Activated CD4-positive, alpha-beta T cell treated with anti-CD3 and anti-CD28 coated beads for 24 hours (primary cell): ENCODE data around the gene FUBP3.
"Not testable (repeated sequence)": the region's sequence is repeated elsewhere in the genome, so short reads cannot be mapped to it uniquely, and the experiment has no call there.

ENCODE experiments used
- DNase-seq, 2 donors: peaks; one replicate each; pipeline ENCODE4 v3.0.0-alpha.2; 2020; ENCODE audit warnings: low read depth in 2 of 2

The FUBP3 gene

DNA sequence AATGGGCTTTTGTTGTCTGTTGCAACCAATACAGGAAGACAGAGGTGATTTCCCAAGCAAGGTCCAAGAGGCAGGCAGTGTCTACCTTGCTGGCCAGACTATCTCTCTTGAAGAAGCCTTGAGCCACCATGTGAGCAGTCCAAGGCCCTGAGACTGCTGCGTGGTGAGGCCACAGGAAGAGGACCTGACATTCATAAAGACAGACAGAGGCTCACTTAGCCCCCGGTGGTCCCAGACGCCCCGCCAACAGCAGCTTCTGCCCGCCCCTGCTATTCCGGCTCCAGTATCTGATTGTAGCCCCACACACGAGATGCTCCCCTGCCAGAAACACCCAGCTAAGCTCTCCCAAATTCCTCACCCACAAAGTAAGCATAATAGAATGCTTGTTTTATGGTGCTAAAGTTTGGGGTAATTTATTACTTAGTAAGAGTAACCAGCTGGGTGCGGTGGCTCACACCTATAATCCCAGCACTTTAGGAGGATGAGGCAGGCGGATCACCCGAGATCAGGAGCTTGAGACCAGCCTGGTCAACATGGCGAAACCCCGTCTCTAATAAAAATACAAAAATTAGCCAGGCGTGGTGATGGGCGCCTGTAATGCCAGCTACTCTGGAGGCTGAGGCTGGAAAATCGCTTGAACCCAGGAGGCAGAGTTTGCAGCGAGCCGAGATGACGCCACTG is 22.8 kb upstream of the FUBP3 start:
- DNase-seq: no peak

GRCh38 chr9:130557077-130557468 is 22.3 kb upstream of the FUBP3 start:
- DNase-seq: no peak

DNA sequence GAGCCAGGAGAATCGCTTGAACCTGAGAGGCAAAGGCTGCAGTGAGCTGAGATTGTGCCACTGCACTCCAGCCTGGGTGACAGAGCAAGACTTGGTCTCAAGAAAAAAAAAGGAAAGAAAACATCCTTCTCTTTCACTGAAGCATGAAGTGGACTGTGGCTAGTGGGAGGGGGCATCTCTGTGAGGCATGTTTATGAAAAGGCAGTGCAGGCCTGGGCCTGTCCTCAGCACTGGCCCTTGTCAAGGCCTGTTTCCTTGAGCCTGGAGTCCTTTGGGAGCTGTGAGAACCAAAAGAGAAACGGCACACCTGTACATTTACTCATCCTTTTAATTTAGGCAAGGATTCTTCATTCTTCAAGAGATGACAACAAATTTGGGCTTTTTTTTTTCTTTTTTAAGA is 18.3 kb upstream of the FUBP3 start:
- no peak for DNase-seq

DNA sequence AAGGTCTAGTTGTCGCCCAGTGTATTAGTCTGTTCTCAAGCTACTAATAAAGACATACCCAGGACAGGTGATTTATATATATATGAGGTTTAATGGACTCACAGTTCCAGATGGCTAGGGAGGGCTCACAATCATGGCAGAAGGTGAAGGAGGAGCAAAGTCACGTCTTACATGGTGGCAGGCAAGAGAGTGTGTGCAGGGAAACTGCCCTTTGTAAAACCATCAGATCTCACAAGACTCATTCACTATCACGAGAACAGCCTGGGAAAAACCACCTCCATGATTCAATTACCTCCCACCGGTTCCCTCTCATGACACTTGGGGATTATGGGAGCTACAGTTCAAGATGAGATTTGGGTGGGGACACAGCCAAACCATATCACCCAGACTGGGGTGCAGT is 16.9 kb upstream of the FUBP3 start:
- DNase-seq: not testable (repeated sequence)

DNA sequence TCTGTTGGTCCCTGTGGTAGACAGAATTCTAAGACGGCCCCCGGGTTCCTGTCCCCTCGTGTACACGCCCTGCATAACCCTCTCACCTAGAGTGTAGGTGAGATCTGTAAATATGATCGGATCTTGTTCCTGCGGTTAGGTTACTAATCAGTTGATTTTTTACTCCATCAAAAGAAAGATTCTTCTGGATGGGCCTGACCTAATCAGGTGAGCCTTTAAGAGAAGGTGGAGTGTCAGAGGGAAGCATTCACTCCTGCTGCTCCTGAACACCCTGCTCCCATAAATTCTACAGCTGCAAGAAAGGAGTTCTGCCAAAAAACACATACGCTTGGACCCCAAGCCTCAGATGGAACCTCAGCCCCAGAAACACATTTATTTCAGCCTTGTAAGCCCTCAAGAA is 15.6 kb upstream of the FUBP3 start:
- DNase-seq: no peak

DNA sequence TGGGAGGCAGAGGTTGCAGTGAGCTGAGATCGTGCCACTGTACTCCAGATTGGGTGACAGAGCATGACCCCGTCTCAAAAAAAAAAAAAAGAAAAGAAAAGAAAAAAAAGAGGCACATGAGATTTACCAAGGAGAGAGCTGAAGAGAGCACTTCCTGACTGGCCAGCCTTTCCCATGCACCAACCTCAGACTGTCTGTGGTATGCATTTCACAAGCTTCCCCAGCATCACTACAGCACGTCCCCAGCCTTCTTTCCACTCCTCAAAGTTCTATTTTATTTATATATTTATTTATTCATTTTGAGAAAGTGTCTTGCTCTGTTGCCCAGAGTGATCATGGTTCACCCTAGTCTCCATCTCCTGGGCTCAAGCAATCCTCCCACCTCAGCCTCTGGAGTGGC is 13.6 kb upstream of the FUBP3 start:
- no peak for DNase-seq

GRCh38 chr9:130570208-130570607 is 9.2 kb upstream of the FUBP3 start:
- no peak for DNase-seq

- no peak for DNase-seq
These were observed 3.9 kb upstream of the FUBP3 start for GRCh38 chr9:130575514-130575913.

- no peak for DNase-seq
These were observed 3.2 kb upstream of the FUBP3 start for GRCh38 chr9:130576176-130576575.

DNA sequence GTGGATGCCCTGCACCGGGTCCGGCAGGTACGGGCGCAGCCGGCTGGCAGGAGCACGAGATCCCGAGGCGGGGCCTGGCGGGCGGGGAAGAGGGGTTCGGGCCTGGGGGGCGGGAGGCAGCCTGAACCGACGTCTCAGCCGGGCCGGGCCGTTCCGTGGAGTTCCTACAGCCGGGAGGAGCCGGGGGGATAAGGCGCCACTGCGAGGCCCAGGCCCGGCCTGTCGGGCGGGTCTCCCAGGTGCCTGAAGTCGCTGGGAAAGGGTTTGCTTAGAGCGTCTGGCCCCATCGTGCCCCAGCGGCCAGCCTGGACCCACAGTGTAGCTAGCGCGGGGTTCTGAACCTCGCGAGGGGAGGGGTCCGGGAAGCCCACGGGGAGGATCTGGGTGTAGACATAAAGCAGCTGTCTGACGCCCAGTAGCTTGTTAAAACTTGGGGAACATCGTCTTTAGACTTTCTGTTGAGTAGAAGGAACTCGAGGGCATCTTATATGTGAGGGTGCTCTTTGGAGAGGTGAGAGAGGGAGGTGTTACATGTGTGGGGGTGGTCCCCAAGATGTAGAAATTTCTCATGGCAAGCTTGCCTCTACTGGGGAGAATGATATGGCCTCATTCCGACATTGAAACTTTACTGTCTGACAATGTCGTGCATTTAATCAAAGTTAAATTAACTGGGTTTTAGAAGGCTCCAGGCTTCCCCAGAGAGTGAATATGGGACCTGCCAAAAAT is 524 bp downstream of the FUBP3 start:
- DNase-seq: no peak

GRCh38 chr9:130581766-130582165 is 2.4 kb downstream of the FUBP3 start:
- no peak for DNase-seq

- no peak for DNase-seq
These were observed 3.9 kb downstream of the FUBP3 start for GRCh38 chr9:130583271-130583670.

DNA sequence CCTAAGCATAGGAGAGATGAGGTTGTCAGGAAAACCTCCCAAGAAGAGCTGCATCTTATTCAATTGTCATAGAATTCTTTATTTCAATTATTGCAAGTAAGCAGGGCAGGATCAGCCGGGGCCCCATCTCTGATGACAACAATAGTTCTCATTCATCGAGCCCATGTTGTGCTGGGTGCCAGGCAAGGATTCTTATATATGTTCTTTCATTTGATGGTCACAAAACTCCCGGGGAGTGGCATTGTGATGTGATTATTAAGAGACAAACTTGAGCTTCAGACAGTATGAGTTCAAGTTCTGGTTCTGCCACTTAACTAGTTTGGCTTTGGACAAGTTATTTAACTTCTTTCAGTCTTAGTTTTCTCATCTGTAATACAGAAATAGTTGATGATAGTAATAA is 8.5 kb downstream of the FUBP3 start:
- DNase-seq: no peak

- no peak for DNase-seq
These were observed 9.0 kb downstream of the FUBP3 start for GRCh38 chr9:130588416-130588815.

DNA sequence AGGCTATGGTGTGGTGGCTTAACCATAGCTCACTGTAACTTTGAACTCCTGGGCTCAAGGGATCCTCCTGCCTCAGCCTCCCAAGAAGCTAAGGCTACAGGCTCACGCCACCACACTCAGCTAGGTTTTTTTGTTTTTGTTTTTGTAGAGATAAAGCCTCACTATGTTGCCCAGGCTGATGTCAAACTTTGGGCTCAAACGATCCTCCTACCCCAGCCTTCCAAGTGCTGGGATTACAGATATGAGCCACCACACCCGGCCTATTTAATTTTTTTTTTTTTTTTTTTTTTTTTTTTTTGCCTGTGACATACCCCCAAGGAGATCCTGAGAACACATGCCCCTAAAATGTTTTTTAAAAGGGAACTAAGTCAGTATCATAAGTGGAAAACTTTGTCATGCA is 10.4 kb downstream of the FUBP3 start:
- DNase-seq: no peak

GRCh38 chr9:130590305-130590704 is 10.9 kb downstream of the FUBP3 start:
- DNase-seq: no peak

GRCh38 chr9:130593020-130593419 is 13.6 kb downstream of the FUBP3 start:
- no peak for DNase-seq

GRCh38 chr9:130597228-130597627 is 17.9 kb downstream of the FUBP3 start:
- DNase-seq: no peak

DNA sequence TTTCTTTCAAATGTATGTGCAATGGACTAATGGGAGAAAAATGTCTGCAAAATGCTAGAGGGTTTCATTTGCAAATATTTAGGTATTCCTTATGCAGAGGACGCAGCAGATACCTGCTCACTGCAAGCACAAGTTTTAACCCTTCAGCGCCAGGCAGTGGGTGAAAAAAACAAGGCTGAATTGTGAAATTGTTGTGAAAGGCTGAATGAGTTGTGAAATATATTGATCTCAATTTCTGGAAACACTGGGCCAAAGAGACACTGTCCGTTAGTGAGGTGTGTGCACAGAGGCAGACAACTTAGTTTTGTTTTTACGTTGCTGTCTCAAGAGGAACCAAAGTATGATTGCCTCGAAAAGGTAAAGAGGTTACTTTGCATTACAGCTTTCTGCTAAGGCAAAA is 18.8 kb downstream of the FUBP3 start:
- no peak for DNase-seq

DNA sequence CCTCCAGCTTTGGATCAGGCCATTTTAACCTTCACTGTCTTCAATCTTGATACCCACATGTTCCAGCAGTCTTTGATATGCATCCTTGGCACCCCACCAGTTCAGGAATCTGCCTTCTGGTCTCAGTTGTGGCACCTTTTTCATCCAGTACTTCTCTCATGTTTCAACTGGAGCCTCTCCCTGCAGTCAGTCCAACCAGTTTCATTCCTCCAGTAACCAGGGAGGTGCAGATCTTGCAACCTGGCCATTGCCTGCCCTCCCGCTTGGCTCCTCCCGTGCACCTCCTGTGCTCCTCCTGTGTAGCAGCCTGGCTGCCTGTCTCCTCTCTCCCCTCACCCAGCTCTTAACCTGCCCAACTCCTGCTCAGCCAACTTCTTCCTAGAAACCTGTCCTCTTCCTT is 20.2 kb downstream of the FUBP3 start:
- no peak for DNase-seq

DNA sequence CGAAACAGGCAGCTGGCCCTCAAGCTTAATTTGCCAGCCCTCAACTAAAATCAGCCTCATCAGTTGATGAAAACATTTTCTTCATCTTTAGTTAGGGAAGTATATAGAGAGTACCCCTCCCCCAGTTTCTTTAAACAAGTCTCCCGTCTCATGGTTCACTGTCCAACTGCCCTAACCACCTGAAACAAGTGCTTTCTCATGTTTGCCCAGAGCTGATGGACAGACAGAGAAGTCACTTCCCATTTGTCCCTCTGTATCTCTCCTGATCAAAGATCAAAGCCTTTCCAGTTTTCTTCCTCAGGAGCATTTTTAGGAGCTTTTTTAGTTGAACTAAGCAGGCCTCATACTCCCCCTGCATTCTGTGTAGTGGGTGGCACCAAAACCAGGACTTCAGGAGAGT is 21.7 kb downstream of the FUBP3 start:
- no peak for DNase-seq

DNA sequence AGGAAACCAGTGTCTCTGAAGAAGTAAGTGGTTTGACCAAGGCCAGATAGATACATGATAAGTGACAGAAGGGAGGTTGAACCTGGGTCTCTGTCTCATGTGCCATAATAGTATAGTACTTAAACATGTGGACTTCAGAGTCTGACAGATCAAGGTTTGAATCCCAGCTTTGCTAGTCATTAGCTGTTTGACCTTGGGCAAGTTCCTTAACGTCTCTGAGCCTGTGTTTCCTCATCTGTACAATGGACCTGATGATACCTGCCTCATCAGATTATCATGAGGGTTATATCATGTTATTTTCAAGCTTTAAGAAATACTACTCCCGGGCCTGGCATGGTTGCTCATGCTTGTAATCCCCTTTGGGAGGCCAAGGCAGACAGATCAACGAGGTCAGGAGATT is 24.9 kb downstream of the FUBP3 start:
- no peak for DNase-seq

DNA sequence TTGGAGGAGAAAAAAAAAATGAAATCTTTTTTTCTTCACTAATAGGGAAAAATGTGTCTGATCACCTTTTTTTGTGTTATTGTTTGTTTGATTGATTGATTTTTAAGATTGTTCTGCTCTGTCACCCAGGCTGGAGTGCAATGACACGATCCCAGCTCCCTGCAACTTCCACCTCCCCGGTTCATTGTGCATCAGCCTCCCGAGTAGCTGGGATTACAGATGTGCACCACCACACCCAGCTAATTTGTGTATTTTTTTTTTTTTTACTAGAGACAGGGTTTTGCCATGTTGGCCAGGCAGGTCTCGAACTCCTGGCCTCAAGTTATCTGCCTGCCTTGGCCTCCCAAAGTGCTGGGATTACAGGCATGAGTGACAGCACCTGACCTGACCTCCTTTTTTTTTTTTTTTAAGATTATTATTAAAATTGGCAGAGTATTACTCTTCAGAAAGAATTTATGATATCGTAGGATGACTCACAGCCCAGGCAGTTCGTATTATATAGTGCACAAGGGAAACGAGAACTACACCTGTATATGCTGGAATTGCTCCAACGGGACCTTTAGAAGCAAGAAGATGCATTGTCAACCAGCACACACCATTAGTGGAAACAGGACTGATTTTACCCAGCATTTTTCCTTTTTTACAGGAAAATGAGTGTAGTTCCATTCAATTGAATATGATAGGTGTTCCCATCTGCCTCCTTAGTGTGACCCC is 27.7 kb downstream of the FUBP3 start:
- no peak for DNase-seq
